Lung (tissue), 12 donors: ENCODE data around the gene CHST13. TPM values are rescaled to one million over a fixed set of nuclear protein-coding genes. Genes with fewer than 3 reads are reported as not detected.

Experiments used
- ATAC-seq: fragments of 200-7000 bp; cut with Tn5 transposase; one replicate; pipeline ENCODE4 v1.9.1; 2020; ENCODE audit warnings: moderate number of reproducible peaks; ENCODE audit not compliant: insufficient read depth, low FRiP score
- DNase-seq, 3 donors: peaks; one replicate each; pipeline ENCODE4 v3.0.0-alpha.2; 2013 to 2017
- H3K27ac ChIP-seq, 2 donors: one replicate each; pipeline ENCODE4 v1.5.1; 2013; ENCODE audit warnings: mild to moderate bottlenecking in 2 of 2, moderate library complexity in 2 of 2, control low read depth in 1 of 2, inconsistent platforms in 1 of 2, low read depth in 1 of 2, low read length in 1 of 2
- H3K27me3 ChIP-seq, 3 donors: one replicate each; pipeline ENCODE4 v1.5.1; 2013; ENCODE audit warnings: low read length in 2 of 3; ENCODE audit not compliant: control insufficient read depth in 3 of 3, insufficient read depth in 3 of 3
- H3K36me3 ChIP-seq, 4 donors: one replicate each; pipeline ENCODE4 v1.5.1; 2013; ENCODE audit warnings: low read length in 4 of 4, mild to moderate bottlenecking in 1 of 4, moderate library complexity in 1 of 4; ENCODE audit not compliant: control insufficient read depth in 4 of 4, insufficient read depth in 4 of 4
- H3K4me1 ChIP-seq, 5 donors: one replicate each; pipeline ENCODE4 v1.5.1; 2013; ENCODE audit warnings: low read length in 5 of 5, mild to moderate bottlenecking in 2 of 5, moderate library complexity in 1 of 5; ENCODE audit not compliant: control insufficient read depth in 5 of 5, insufficient read depth in 5 of 5
- H3K4me3 ChIP-seq: one replicate; pipeline ENCODE4 v1.5.1; 2013; ENCODE audit warnings: mild to moderate bottlenecking, control low read depth, moderate library complexity
- H3K9ac ChIP-seq, 2 donors: one replicate each; pipeline ENCODE4 v1.5.1; 2013; ENCODE audit warnings: low read length in 2 of 2, control low read depth in 1 of 2; ENCODE audit not compliant: insufficient read depth in 1 of 2
- H3K9me3 ChIP-seq, 4 donors: one replicate each; pipeline ENCODE4 v1.5.1; 2013; ENCODE audit warnings: low read length in 3 of 4, mild to moderate bottlenecking in 1 of 4, moderate library complexity in 1 of 4; ENCODE audit not compliant: control insufficient read depth in 4 of 4, insufficient read depth in 3 of 4
- CTCF ChIP-seq: IDR thresholded peaks from 2 replicates; pipeline ENCODE4 v1.5.1; 2012; ENCODE audit warnings: mild to moderate bottlenecking; ENCODE audit errors: control extremely low read depth, extremely low read depth
- WGBS, 2 donors: extraction: QIAGEN DNeasy Blood & Tissue Kit; methylation state at CpG; one replicate each; pipeline ENCODE4 v1.1.7; 2013; 5-methylcytosine and 5-hydroxymethylcytosine counted together
- polyA plus RNA-seq, 2 donors: library from polyadenylated mRNA; stranded (reverse); fragments of 200-250 nt; gene quantifications; one replicate each; pipeline ENCODE4 v1.2.1, GENCODE V29; 2013
- total RNA-seq, 2 donors: library from RNA; depleted of rRNA in 1 of 2; stranded (reverse); fragments of >200 nt in 1 of 2; gene quantifications; one replicate each; pipeline ENCODE4 v1.2.1, GENCODE V29; 2014 to 2021
- donor health status: control.
- donor health status: control.
- donor health status: Bipolar disorder and iron deficiency.
- donor health status: healthy.
- donor health status: DM: yes; HTN: yes; CAD: no.

Gene CHST13
- total and polyA plus RNA-seq, 4 donors: 0.51 to 3.6 (median 1.7) TPM

GRCh38 chr3:126551121-126551838 lies 27.3 kb downstream of the CHST13 start:
- Histone ChIP-seq H3K36me3 (no peaks in the 10 kb centered on the region), H3K9me3 (peaks cover 0 to 6% (median 0%) of the 10 kb centered on the region in 4 donors), H3K27me3 (peaks cover 0 to 4% (median 0%) of the 10 kb centered on the region in 3 donors), H3K4me1 (no peaks in the 10 kb centered on the region), H3K27ac (no peak overlapping the region), H3K9ac (no peak overlapping the region), H3K4me3 (no peak overlapping the region)
- DNase-seq (peak in 1 of 3 donors; percentile 11), ATAC-seq (no peak)
- WGBS, 2 donors: 63 to 72% methylated on average over 13 of the region's 13 CpGs
- no peak for TF ChIP-seq CTCF

GRCh38 chr3:126551839-126552687 lies 28.1 kb downstream of the CHST13 start:
- DNase-seq: peak in 1 of 3 donors; percentile 2
- Histone ChIP-seq H3K27me3 (peaks cover 0 to 4% (median 0%) of the 10 kb centered on the region in 3 donors), H3K4me1 (no peaks in the 10 kb centered on the region), H3K4me3 (no peak overlapping the region), H3K27ac (no peak overlapping the region), H3K36me3 (no peaks in the 10 kb centered on the region), H3K9ac (no peak overlapping the region), H3K9me3 (peaks cover 0 to 6% (median 0%) of the 10 kb centered on the region in 4 donors)
- 72 to 73% methylated on average over 17 of the region's 17 CpGs for WGBS, 2 donors
- TF ChIP-seq CTCF: no peak
- no peak for ATAC-seq

GRCh38 chr3:126552688-126553283 lies 28.8 kb downstream of the CHST13 start:
- 83 to 87% methylated on average over 14 of the region's 14 CpGs for WGBS, 2 donors
- TF ChIP-seq CTCF: no peak
- no peaks in the 10 kb centered on the region for H3K4me1 ChIP-seq
- H3K9me3 ChIP-seq: peaks cover 0 to 6% (median 0%) of the 10 kb centered on the region in 4 donors
- peak in 1 of 3 donors; percentile 10 for DNase-seq
- no peak overlapping the region for H3K27ac ChIP-seq
- H3K9ac ChIP-seq: no peak overlapping the region
- no peaks in the 10 kb centered on the region for H3K36me3 ChIP-seq
- peaks cover 0 to under 1% (median 0%) of the 10 kb centered on the region in 3 donors for H3K27me3 ChIP-seq
- H3K4me3 ChIP-seq: no peak overlapping the region
- no peak for ATAC-seq
